HepG2 (cell line): Measurements from ENCODE around the gene SUCLA2.

ENCODE experiments used
- JDP2 ChIP-seq: sonication (generic); formaldehyde crosslinking; IDR thresholded peaks from 2 replicates; pipeline ENCODE4 v1.8.1; 2022; ENCODE audit warnings: missing genetic modification reagents, borderline replicate concordance
- RNF2 ChIP-seq: fragments of 450-650 bp; conservative IDR thresholded peaks from 2 replicates; pipeline ENCODE4 v1.6.1; 2016; ENCODE audit warnings: low read depth
- TAF1 ChIP-seq: sonication (generic); formaldehyde crosslinking; IDR thresholded peaks from 2 replicates; pipeline ENCODE4 v1.4.0; 2020; ENCODE audit warnings: missing genetic modification reagents
- ZFP37 ChIP-seq: sonication (generic); formaldehyde crosslinking; IDR thresholded peaks from 2 replicates; pipeline ENCODE4 v1.4.0; 2020; ENCODE audit warnings: missing genetic modification reagents, borderline replicate concordance
- ZKSCAN5 ChIP-seq: sonication (generic); formaldehyde crosslinking; IDR thresholded peaks from 2 replicates; pipeline ENCODE4 v1.5.1; 2020; ENCODE audit warnings: mild to moderate bottlenecking, missing genetic modification reagents
- ZNF12 ChIP-seq: sonication (generic); formaldehyde crosslinking; IDR thresholded peaks from 2 replicates; pipeline ENCODE4 v1.5.0; 2020; ENCODE audit warnings: missing genetic modification reagents
- ZNF329 ChIP-seq: sonication (generic); formaldehyde crosslinking; IDR thresholded peaks from 2 replicates; pipeline ENCODE4 v1.9.0; 2021; ENCODE audit warnings: low read depth, mild to moderate bottlenecking, missing genetic modification reagents
- ZNF724P ChIP-seq: sonication (generic); formaldehyde crosslinking; IDR thresholded peaks from 2 replicates; pipeline ENCODE4 v1.8.0; 2022; ENCODE audit warnings: missing genetic modification reagents, borderline replicate concordance
- TF ChIP-seq, protein P1 (sequence below): sonication (generic); formaldehyde crosslinking; IDR thresholded peaks from 2 replicates; pipeline ENCODE4 v1.5.0; 2020; ENCODE audit warnings: mild to moderate bottlenecking, missing genetic modification reagents, moderate library complexity
- TF ChIP-seq, protein P2 (sequence below): sonication (generic); formaldehyde crosslinking; IDR thresholded peaks from 2 replicates; pipeline ENCODE4 v1.4.0; 2020; ENCODE audit warnings: mild to moderate bottlenecking, missing genetic modification reagents
- TF ChIP-seq, protein P3 (sequence below): IDR thresholded peaks from 2 replicates; pipeline ENCODE4 v1.6.1; 2016; ENCODE audit warnings: low read depth, missing genetic modification reagents, missing compliant biosample characterization

DNA sequence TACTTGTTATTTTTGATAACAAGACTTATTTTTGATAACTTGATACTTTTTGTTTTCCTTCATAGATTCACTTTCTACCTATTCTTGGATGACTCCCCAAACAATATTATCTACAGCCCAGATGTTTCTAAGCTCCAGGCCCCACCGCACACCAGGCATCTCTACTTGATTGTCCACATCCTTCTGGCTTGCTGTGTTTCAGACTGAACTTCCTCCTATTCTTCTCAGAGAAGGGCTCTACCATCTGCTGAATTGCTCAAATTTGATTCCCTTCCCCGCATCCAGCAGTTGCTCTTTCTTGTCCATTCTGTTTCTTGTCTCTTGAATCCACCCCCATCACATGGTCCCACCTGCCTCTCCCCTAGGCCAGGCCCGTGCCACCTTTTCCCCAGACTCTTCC, 49.5 kb upstream of the SUCLA2 start:
- TF ChIP-seq ZNF12 (no peak), JDP2 (CRISPR knock-in tag) (no peak), ZKSCAN5 (CRISPR knock-in tag) (no peak), ZNF724P (CRISPR knock-in tag) (no peak), RNF2 (no peak), TAF1 (CRISPR knock-in tag) (no peak), ZNF329 (CRISPR knock-in tag) (no peak), ZFP37 (CRISPR knock-in tag) (no peak)
- TF ChIP-seq, protein P1, sequence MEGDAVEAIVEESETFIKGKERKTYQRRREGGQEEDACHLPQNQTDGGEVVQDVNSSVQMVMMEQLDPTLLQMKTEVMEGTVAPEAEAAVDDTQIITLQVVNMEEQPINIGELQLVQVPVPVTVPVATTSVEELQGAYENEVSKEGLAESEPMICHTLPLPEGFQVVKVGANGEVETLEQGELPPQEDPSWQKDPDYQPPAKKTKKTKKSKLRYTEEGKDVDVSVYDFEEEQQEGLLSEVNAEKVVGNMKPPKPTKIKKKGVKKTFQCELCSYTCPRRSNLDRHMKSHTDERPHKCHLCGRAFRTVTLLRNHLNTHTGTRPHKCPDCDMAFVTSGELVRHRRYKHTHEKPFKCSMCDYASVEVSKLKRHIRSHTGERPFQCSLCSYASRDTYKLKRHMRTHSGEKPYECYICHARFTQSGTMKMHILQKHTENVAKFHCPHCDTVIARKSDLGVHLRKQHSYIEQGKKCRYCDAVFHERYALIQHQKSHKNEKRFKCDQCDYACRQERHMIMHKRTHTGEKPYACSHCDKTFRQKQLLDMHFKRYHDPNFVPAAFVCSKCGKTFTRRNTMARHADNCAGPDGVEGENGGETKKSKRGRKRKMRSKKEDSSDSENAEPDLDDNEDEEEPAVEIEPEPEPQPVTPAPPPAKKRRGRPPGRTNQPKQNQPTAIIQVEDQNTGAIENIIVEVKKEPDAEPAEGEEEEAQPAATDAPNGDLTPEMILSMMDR (CRISPR knock-in tag) = no peak
- TF ChIP-seq, protein P2, sequence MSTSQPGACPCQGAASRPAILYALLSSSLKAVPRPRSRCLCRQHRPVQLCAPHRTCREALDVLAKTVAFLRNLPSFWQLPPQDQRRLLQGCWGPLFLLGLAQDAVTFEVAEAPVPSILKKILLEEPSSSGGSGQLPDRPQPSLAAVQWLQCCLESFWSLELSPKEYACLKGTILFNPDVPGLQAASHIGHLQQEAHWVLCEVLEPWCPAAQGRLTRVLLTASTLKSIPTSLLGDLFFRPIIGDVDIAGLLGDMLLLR (CRISPR knock-in tag) = no peak
- TF ChIP-seq, protein P3, sequence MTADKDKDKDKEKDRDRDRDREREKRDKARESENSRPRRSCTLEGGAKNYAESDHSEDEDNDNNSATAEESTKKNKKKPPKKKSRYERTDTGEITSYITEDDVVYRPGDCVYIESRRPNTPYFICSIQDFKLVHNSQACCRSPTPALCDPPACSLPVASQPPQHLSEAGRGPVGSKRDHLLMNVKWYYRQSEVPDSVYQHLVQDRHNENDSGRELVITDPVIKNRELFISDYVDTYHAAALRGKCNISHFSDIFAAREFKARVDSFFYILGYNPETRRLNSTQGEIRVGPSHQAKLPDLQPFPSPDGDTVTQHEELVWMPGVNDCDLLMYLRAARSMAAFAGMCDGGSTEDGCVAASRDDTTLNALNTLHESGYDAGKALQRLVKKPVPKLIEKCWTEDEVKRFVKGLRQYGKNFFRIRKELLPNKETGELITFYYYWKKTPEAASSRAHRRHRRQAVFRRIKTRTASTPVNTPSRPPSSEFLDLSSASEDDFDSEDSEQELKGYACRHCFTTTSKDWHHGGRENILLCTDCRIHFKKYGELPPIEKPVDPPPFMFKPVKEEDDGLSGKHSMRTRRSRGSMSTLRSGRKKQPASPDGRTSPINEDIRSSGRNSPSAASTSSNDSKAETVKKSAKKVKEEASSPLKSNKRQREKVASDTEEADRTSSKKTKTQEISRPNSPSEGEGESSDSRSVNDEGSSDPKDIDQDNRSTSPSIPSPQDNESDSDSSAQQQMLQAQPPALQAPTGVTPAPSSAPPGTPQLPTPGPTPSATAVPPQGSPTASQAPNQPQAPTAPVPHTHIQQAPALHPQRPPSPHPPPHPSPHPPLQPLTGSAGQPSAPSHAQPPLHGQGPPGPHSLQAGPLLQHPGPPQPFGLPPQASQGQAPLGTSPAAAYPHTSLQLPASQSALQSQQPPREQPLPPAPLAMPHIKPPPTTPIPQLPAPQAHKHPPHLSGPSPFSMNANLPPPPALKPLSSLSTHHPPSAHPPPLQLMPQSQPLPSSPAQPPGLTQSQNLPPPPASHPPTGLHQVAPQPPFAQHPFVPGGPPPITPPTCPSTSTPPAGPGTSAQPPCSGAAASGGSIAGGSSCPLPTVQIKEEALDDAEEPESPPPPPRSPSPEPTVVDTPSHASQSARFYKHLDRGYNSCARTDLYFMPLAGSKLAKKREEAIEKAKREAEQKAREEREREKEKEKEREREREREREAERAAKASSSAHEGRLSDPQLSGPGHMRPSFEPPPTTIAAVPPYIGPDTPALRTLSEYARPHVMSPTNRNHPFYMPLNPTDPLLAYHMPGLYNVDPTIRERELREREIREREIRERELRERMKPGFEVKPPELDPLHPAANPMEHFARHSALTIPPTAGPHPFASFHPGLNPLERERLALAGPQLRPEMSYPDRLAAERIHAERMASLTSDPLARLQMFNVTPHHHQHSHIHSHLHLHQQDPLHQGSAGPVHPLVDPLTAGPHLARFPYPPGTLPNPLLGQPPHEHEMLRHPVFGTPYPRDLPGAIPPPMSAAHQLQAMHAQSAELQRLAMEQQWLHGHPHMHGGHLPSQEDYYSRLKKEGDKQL (CRISPR knock-in tag) = no peak
